ENCODE measurements around the gene PRKACB. TPM values are rescaled to one million over a fixed set of nuclear protein-coding genes. Genes with fewer than 3 reads are reported as not detected.

Gene PRKACB
- total RNA-seq, 1 experiment from 2014 or later, result 135 TPM

DNA sequence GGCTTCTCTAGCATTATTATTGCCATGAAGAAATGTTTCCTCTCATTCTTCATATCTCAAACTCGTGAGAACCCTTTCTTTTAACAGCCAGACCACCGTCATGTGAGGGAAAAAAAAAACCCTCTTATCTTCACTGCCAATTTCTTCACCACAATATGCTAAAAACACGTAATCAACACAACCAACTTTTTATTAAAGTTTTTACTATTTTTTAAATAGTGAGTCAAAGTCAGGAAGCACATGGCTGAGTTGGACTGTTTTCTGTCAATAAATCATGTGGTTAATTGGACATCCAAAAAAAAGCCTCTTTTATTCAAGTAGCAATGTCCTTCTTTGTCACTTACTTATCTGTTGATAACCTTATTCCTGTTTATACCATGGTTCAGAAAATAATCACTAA is 101.5 kb downstream of the PRKACB start:
- Histone ChIP-seq H3K4me2 (ENCODE audit: low read length) (no peak overlapping the region), H2AFZ (ENCODE audit: low read depth, low read length, poor library complexity, severe bottlenecking) (peak overlapping the region; percentile 24), H3K9me3 (ENCODE audit: control insufficient read depth in 1 of 2, insufficient read depth in 1 of 2, low read depth in 1 of 2, low read length in 2 of 2) (no peaks in the 10 kb centered on the region), H3K4me3 (replicated peaks in 1 of 2; ENCODE audit: low read depth in 1 of 2, low read length in 2 of 2) (no peak overlapping the region), H3K27ac (ENCODE audit: low read depth, low read length) (peak overlapping the region; percentile 95), H3K9me2 (ENCODE audit: insufficient read depth) (no peaks in the 10 kb centered on the region), H3K79me2 (ENCODE audit: insufficient read depth, low read length) (no peaks in the 10 kb centered on the region), H3K4me1 (ENCODE audit: control insufficient read depth in 1 of 2, insufficient read depth in 2 of 2, low read length in 2 of 2) (peaks cover 35% of the 10 kb centered on the region in 2 experiments), H3K9ac (ENCODE audit: low read length) (peak overlapping the region; percentile 46), H3K36me3 (ENCODE audit: control insufficient read depth in 1 of 2, insufficient read depth in 2 of 2, low read length in 2 of 2) (no peaks in the 10 kb centered on the region), H4K20me1 (ENCODE audit: insufficient read depth) (no peaks in the 10 kb centered on the region), H3K27me3 (ENCODE audit: insufficient read depth, low read length) (no peaks in the 10 kb centered on the region)
- ATAC-seq (no peak), DNase-seq (ENCODE audit: low read depth, low spot score) (no peak)
- POLR2A ChIA-PET, result interaction anchor here (1.3 kb wide), 1 partner anchor 52 kb away, joined by 3 read pairs; no protein-coding TSS in a partner anchor
- RAD21 ChIA-PET (ENCODE audit: low non-redundant PET in 1 of 2, low total read pairs in 2 of 2, uncharacterized antibody in 2 of 2, unreplicated experiment in 2 of 2), result no interaction called here
- CTCF ChIA-PET, result no interaction called here
- intact Hi-C loops (cut with micrococcal nuclease), result loop anchor here (5.0 kb wide), 3 partner anchors 73 to 122 kb away; no protein-coding TSS in a partner anchor
- TF ChIP-seq, protein P1, sequence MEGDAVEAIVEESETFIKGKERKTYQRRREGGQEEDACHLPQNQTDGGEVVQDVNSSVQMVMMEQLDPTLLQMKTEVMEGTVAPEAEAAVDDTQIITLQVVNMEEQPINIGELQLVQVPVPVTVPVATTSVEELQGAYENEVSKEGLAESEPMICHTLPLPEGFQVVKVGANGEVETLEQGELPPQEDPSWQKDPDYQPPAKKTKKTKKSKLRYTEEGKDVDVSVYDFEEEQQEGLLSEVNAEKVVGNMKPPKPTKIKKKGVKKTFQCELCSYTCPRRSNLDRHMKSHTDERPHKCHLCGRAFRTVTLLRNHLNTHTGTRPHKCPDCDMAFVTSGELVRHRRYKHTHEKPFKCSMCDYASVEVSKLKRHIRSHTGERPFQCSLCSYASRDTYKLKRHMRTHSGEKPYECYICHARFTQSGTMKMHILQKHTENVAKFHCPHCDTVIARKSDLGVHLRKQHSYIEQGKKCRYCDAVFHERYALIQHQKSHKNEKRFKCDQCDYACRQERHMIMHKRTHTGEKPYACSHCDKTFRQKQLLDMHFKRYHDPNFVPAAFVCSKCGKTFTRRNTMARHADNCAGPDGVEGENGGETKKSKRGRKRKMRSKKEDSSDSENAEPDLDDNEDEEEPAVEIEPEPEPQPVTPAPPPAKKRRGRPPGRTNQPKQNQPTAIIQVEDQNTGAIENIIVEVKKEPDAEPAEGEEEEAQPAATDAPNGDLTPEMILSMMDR (IDR thresholded peaks at IDR 0.05 in 2 of 3, conservative IDR thresholded peaks at IDR 0.05 in 1 of 3; ENCODE audit: borderline replicate concordance in 1 of 3, insufficient read depth in 1 of 3, low read depth in 2 of 3, low read length in 2 of 3), result no peak
- TF ChIP-seq EGR1 (IDR thresholded peaks at IDR 0.05; ENCODE audit: low read depth) (no peak), ATF3 (IDR thresholded peaks at IDR 0.05) (no peak), JUND (IDR thresholded peaks at IDR 0.05) (no peak), ZFX (IDR thresholded peaks at IDR 0.05) (no peak), REST (IDR thresholded peaks at IDR 0.05; ENCODE audit: low read depth) (no peak), SRF (IDR thresholded peaks at IDR 0.05; ENCODE audit: low read depth) (no peak), ELF1 (IDR thresholded peaks at IDR 0.05; ENCODE audit: borderline replicate concordance, low read depth) (no peak), SP1 (IDR thresholded peaks at IDR 0.05; ENCODE audit: low read depth) (no peak), CBX3 (IDR thresholded peaks at IDR 0.05; ENCODE audit: low read depth) (no peak)
- BruUV-seq (replicated peaks), result no TSS peak

Data from HCT116 (cell line).